ENCODE results near the gene PACS2.

DNA sequence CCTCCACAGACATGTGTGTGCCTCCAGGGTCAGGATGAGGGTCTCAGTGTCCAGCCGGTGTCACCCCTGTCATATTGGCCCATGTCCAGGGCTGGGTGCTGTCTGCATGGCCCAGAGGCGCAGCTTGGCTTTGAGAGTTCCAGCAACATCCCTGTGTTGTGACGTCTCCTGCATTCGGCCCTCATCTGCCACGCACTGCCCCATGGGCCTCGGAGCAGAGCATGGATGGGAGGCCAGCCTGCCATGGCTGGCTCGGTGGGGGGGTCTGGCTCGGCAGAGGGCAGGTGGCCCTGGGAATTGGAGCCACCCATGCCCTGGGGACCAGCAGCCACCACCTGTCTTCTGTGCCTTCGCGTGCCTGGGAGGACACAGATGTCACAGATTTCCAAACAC, 73.0 kb downstream of the PACS2 start:
- TF ChIP-seq POLR2A (IDR thresholded peaks at IDR 0.05) (no peak), CTCF (IDR thresholded peaks at IDR 0.05) (no peak), EP300 (IDR thresholded peaks at IDR 0.05) (no peak)
